Mesenchymal stem cell (in vitro differentiated cells and primary cell): ENCODE results near the gene OR2Y1.

Source experiments
- DNase-seq: peaks from one replicate; pipeline ENCODE4 v3.0.0-alpha.2; 2013
- H2AFZ ChIP-seq: one replicate; pipeline ENCODE4 v1.6.1; 2013; ENCODE audit warnings: low read depth, mild to moderate bottlenecking, control low read depth, inconsistent platforms, low read length, moderate library complexity
- H2AK5ac ChIP-seq: 2 replicates; pipeline ENCODE4 v1.6.1; 2013; ENCODE audit warnings: low read length, moderate library complexity, mild to moderate bottlenecking, inconsistent platforms; ENCODE audit not compliant: severe bottlenecking
- H2BK120ac ChIP-seq: one replicate; pipeline ENCODE4 v1.6.1; 2013; ENCODE audit warnings: low read depth, mild to moderate bottlenecking, inconsistent platforms, low read length, moderate library complexity
- H2BK12ac ChIP-seq, 2 experiments: one replicate each; pipeline ENCODE4 v1.6.1; 2013; ENCODE audit warnings: inconsistent platforms in 2 of 2, low read length in 2 of 2, mild to moderate bottlenecking in 2 of 2, moderate library complexity in 2 of 2, control low read depth in 1 of 2
- H2BK15ac ChIP-seq: one replicate; pipeline ENCODE4 v1.6.1; 2013; ENCODE audit warnings: mild to moderate bottlenecking, low read depth, inconsistent platforms; ENCODE audit not compliant: poor library complexity, severe bottlenecking
- H2BK5ac ChIP-seq: 2 replicates; pipeline ENCODE4 v1.6.1; 2013; ENCODE audit warnings: low read depth, mild to moderate bottlenecking, low read length, control low read depth, inconsistent platforms; ENCODE audit not compliant: poor library complexity, severe bottlenecking
- H3K14ac ChIP-seq, 2 experiments: one replicate each; pipeline ENCODE4 v1.6.1; 2013; ENCODE audit warnings: inconsistent platforms in 2 of 2, low read length in 2 of 2, control low read depth in 1 of 2, mild to moderate bottlenecking in 1 of 2, moderate library complexity in 1 of 2
- H3K18ac ChIP-seq, 2 experiments: one replicate each; pipeline ENCODE4 v1.6.1; 2013; ENCODE audit warnings: inconsistent platforms in 2 of 2, low read length in 2 of 2, control low read depth in 1 of 2, low read depth in 1 of 2, mild to moderate bottlenecking in 1 of 2
- H3K23ac ChIP-seq, 2 experiments: one replicate each; pipeline ENCODE4 v1.6.1; 2013; ENCODE audit warnings: inconsistent platforms in 2 of 2, low read length in 2 of 2, mild to moderate bottlenecking in 2 of 2, moderate library complexity in 2 of 2, control low read depth in 1 of 2
- H3K27ac ChIP-seq: 2 replicates; pipeline ENCODE4 v1.5.1; 2013; ENCODE audit warnings: mild to moderate bottlenecking, moderate library complexity, low read length, control low read depth, inconsistent platforms; ENCODE audit not compliant: poor library complexity, severe bottlenecking
- H3K27me3 ChIP-seq, 2 experiments: 2 replicates each; pipeline versions ENCODE4 v1.6.1 to v1.7.0; 2013; ENCODE audit warnings: low read length in 2 of 2, mild to moderate bottlenecking in 2 of 2, moderate library complexity in 2 of 2, control low read depth in 1 of 2, inconsistent platforms in 1 of 2; ENCODE audit not compliant: control insufficient read depth in 1 of 2, insufficient read depth in 1 of 2
- H3K36me3 ChIP-seq, 2 experiments: 2 replicates each; pipeline versions ENCODE4 v1.6.1 to v1.7.0; 2013; ENCODE audit warnings: low read length in 2 of 2, control low read depth in 1 of 2, inconsistent platforms in 1 of 2, low read depth in 1 of 2, mild to moderate bottlenecking in 1 of 2; ENCODE audit not compliant: insufficient read depth in 2 of 2, control insufficient read depth in 1 of 2
- H3K4ac ChIP-seq, 2 experiments: one replicate each; pipeline ENCODE4 v1.6.1; 2013; ENCODE audit warnings: inconsistent platforms in 2 of 2, low read length in 2 of 2, mild to moderate bottlenecking in 2 of 2, moderate library complexity in 2 of 2, control low read depth in 1 of 2, low read depth in 1 of 2
- H3K4me1 ChIP-seq: 2 replicates; pipeline ENCODE4 v1.6.1; 2013; ENCODE audit warnings: low read depth, low read length, control low read depth; ENCODE audit not compliant: control insufficient read depth, insufficient read depth
- H3K4me2 ChIP-seq: 2 replicates; pipeline ENCODE4 v1.6.1; 2013; ENCODE audit warnings: low read length, mild to moderate bottlenecking, inconsistent platforms; ENCODE audit not compliant: poor library complexity, severe bottlenecking
- H3K4me3 ChIP-seq, 2 experiments: 2 replicates each; pipeline versions ENCODE4 v1.5.1 to v1.7.0; 2013; ENCODE audit warnings: low read length in 2 of 2, mild to moderate bottlenecking in 2 of 2, control low read depth in 1 of 2, low read depth in 1 of 2; ENCODE audit not compliant: insufficient read depth in 1 of 2
- H3K79me1 ChIP-seq: replicated peaks from 2 replicates; pipeline ENCODE4 v1.6.1; 2013; ENCODE audit warnings: mild to moderate bottlenecking, control low read depth, low read length, inconsistent platforms; ENCODE audit not compliant: poor library complexity, severe bottlenecking
- H3K9ac ChIP-seq: 2 replicates; pipeline ENCODE4 v1.7.0; 2013; ENCODE audit warnings: mild to moderate bottlenecking, low read length, moderate library complexity
- H3K9me3 ChIP-seq: 2 replicates; pipeline ENCODE4 v1.7.0; 2013; ENCODE audit warnings: mild to moderate bottlenecking, low read length; ENCODE audit not compliant: control insufficient read depth
- H4K8ac ChIP-seq: one replicate; pipeline ENCODE4 v1.6.1; 2013; ENCODE audit warnings: inconsistent platforms, mild to moderate bottlenecking, low read length, moderate library complexity
- H4K91ac ChIP-seq: one replicate; pipeline ENCODE4 v1.6.1; 2013; ENCODE audit warnings: mild to moderate bottlenecking, low read length, inconsistent platforms
- WGBS: methylation state at CpG from one replicate; pipeline ENCODE4 v1.1.7; 2013; ENCODE audit warnings: mixed read lengths; 5-methylcytosine and 5-hydroxymethylcytosine counted together

The OR2Y1 gene

GRCh38 chr5:180771839-180772238, 32.0 kb upstream of the OR2Y1 start:
- Histone ChIP-seq H2AFZ (no peak overlapping the region), H3K9ac (no peak overlapping the region), H2BK120ac (no peak overlapping the region), H3K4me3 (no peak overlapping the region), H3K4me1 (no peaks in the 10 kb centered on the region), H2BK12ac (no peak overlapping the region), H2AK5ac (no peak overlapping the region), H3K4ac (no peak overlapping the region), H3K14ac (no peak overlapping the region), H3K9me3 (peaks cover 15% of the 10 kb centered on the region), H2BK5ac (no peak overlapping the region), H4K8ac (no peak overlapping the region), H3K27ac (no peak overlapping the region), H2BK15ac (no peak overlapping the region), H3K23ac (no peak overlapping the region), H3K36me3 (no peaks in the 10 kb centered on the region), H3K27me3 (no peaks in the 10 kb centered on the region), H4K91ac (no peak overlapping the region), H3K79me1 (no peaks in the 10 kb centered on the region), H3K18ac (no peak overlapping the region), H3K4me2 (no peak overlapping the region)
- DNase-seq, result no peak

- no peak overlapping the region for H3K4ac ChIP-seq
- no peaks in the 10 kb centered on the region for H3K27me3 ChIP-seq
- H4K8ac ChIP-seq, result no peak overlapping the region
- no peak overlapping the region for H2AFZ ChIP-seq
- no peak overlapping the region for H2AK5ac ChIP-seq
- H3K9ac ChIP-seq, result no peak overlapping the region
- H3K9me3 ChIP-seq, result peaks cover 19% of the 10 kb centered on the region
- 83% methylated on average over 1 of the region's 3 CpGs for WGBS
- H3K36me3 ChIP-seq, result no peaks in the 10 kb centered on the region
- no peak overlapping the region for H2BK120ac ChIP-seq
- no peak overlapping the region for H2BK12ac ChIP-seq
- no peak overlapping the region for H2BK15ac ChIP-seq
- H2BK5ac ChIP-seq, result no peak overlapping the region
- no peak overlapping the region for H3K4me2 ChIP-seq
- H3K14ac ChIP-seq, result no peak overlapping the region
- H3K4me3 ChIP-seq, result no peak overlapping the region
- DNase-seq, result no peak
- no peaks in the 10 kb centered on the region for H3K4me1 ChIP-seq
- H3K23ac ChIP-seq, result no peak overlapping the region
- no peak overlapping the region for H4K91ac ChIP-seq
- no peak overlapping the region for H3K27ac ChIP-seq
- H3K79me1 ChIP-seq, result no peaks in the 10 kb centered on the region
- H3K18ac ChIP-seq, result no peak overlapping the region
These were observed 30.0 kb upstream of the OR2Y1 start for GRCh38 chr5:180769821-180770220.

GRCh38 chr5:180755601-180756000, 15.7 kb upstream of the OR2Y1 start:
- H3K27ac ChIP-seq, result no peak overlapping the region
- H3K18ac ChIP-seq, result no peak overlapping the region
- no peak overlapping the region for H3K4ac ChIP-seq
- H2AFZ ChIP-seq, result no peak overlapping the region
- no peak overlapping the region for H2BK120ac ChIP-seq
- no peaks in the 10 kb centered on the region for H3K36me3 ChIP-seq
- no peak overlapping the region for H2BK12ac ChIP-seq
- H3K27me3 ChIP-seq, result no peaks in the 10 kb centered on the region
- no peak overlapping the region for H3K4me3 ChIP-seq
- H3K9ac ChIP-seq, result no peak overlapping the region
- H4K91ac ChIP-seq, result no peak overlapping the region
- no peak overlapping the region for H4K8ac ChIP-seq
- no peaks in the 10 kb centered on the region for H3K79me1 ChIP-seq
- H3K4me1 ChIP-seq, result no peaks in the 10 kb centered on the region
- H3K14ac ChIP-seq, result no peak overlapping the region
- no peak overlapping the region for H2AK5ac ChIP-seq
- H3K4me2 ChIP-seq, result no peak overlapping the region
- no peak for DNase-seq
- H2BK5ac ChIP-seq, result no peak overlapping the region
- no peak overlapping the region for H3K23ac ChIP-seq
- H2BK15ac ChIP-seq, result no peak overlapping the region
- no CpG with 5 or more reads among the region's 2 CpGs for WGBS
- peaks cover 20% of the 10 kb centered on the region for H3K9me3 ChIP-seq

- H3K23ac ChIP-seq, result no peak overlapping the region
- H3K27me3 ChIP-seq, result peaks cover 4 to 35% of the 10 kb centered on the region in 2 experiments
- no peak overlapping the region for H3K18ac ChIP-seq
- no peak overlapping the region for H3K4me2 ChIP-seq
- H2BK12ac ChIP-seq, result no peak overlapping the region
- H2AK5ac ChIP-seq, result no peak overlapping the region
- no peak overlapping the region for H3K27ac ChIP-seq
- no peak overlapping the region for H4K91ac ChIP-seq
- no peak overlapping the region for H2BK15ac ChIP-seq
- H2BK5ac ChIP-seq, result no peak overlapping the region
- no peaks in the 10 kb centered on the region for H3K4me1 ChIP-seq
- no peak overlapping the region for H3K14ac ChIP-seq
- no peak overlapping the region for H3K9ac ChIP-seq
- no peak overlapping the region for H3K4me3 ChIP-seq
- H4K8ac ChIP-seq, result no peak overlapping the region
- H3K4ac ChIP-seq, result no peak overlapping the region
- H3K79me1 ChIP-seq, result no peaks in the 10 kb centered on the region
- no peaks in the 10 kb centered on the region for H3K36me3 ChIP-seq
- peaks cover 4% of the 10 kb centered on the region for H3K9me3 ChIP-seq
- H2AFZ ChIP-seq, result no peak overlapping the region
- no peak overlapping the region for H2BK120ac ChIP-seq
- DNase-seq, result no peak
- 77% methylated on average over 5 of the region's 5 CpGs for WGBS
These were observed 4.4 kb upstream of the OR2Y1 start for GRCh38 chr5:180744253-180744652.
